HG03354 (cell line): ENCODE results near the gene PPM1J.

Experiments used
- ATAC-seq: cut with Tn5 transposase; IDR thresholded peaks from one replicate; pipeline ENCODE4 v1.9.1; 2021; ENCODE audit warnings: mild to moderate bottlenecking; ENCODE audit not compliant: unreplicated experiment, poor library complexity, severe bottlenecking

Gene PPM1J

GRCh38 chr1:112693821-112694220 is 21.3 kb downstream of the PPM1J start:
- no peak for ATAC-seq

GRCh38 chr1:112692681-112693080 is 22.5 kb downstream of the PPM1J start:
- ATAC-seq: no peak

- no peak for ATAC-seq
Measured at GRCh38 chr1:112689842-112690237, 25.3 kb downstream of the PPM1J start.

GRCh38 chr1:112689196-112689841 is 25.8 kb downstream of the PPM1J start:
- no peak for ATAC-seq

GRCh38 chr1:112688781-112689193 is 26.3 kb downstream of the PPM1J start:
- no peak for ATAC-seq

GRCh38 chr1:112687785-112688496 is 27.2 kb downstream of the PPM1J start:
- ATAC-seq: no peak

GRCh38 chr1:112687361-112687760 is 27.8 kb downstream of the PPM1J start:
- ATAC-seq: no peak

- ATAC-seq: no peak
Measured at GRCh38 chr1:112686835-112687234, 28.3 kb downstream of the PPM1J start.

GRCh38 chr1:112686417-112686816 is 28.7 kb downstream of the PPM1J start:
- no peak for ATAC-seq

- ATAC-seq: no peak
Measured at GRCh38 chr1:112685913-112686312, 29.2 kb downstream of the PPM1J start.

- no peak for ATAC-seq
Measured at GRCh38 chr1:112678605-112679004, 36.5 kb downstream of the PPM1J start.

GRCh38 chr1:112677501-112677900 is 37.6 kb downstream of the PPM1J start:
- no peak for ATAC-seq

GRCh38 chr1:112676543-112676942 is 38.6 kb downstream of the PPM1J start:
- ATAC-seq: no peak

- ATAC-seq: no peak
Measured at GRCh38 chr1:112675728-112676381, 39.3 kb downstream of the PPM1J start.

- ATAC-seq: peak; percentile 43
Measured at GRCh38 chr1:112674986-112675727, 40.0 kb downstream of the PPM1J start.

- peak; percentile 73 for ATAC-seq
Measured at GRCh38 chr1:112674440-112674985, 40.6 kb downstream of the PPM1J start, which contains the start of gene MOV10. Gene MOV10, plus strand, starts transcription at chr1:112674659. Its CDS starts 254 bp downstream, at chr1:112674913.

- no peak for ATAC-seq
Measured at GRCh38 chr1:112673592-112674439, 41.3 kb downstream of the PPM1J start.

- no peak for ATAC-seq
Measured at GRCh38 chr1:112672842-112673241, 42.3 kb downstream of the PPM1J start.

- no peak for ATAC-seq
Measured at GRCh38 chr1:112672009-112672408, 43.1 kb downstream of the PPM1J start.
